Measurements from ENCODE around the gene CAMK2N2.
A peak's percentile ranks its signal among the peaks of the same experiment; 100 is the strongest.

DNA sequence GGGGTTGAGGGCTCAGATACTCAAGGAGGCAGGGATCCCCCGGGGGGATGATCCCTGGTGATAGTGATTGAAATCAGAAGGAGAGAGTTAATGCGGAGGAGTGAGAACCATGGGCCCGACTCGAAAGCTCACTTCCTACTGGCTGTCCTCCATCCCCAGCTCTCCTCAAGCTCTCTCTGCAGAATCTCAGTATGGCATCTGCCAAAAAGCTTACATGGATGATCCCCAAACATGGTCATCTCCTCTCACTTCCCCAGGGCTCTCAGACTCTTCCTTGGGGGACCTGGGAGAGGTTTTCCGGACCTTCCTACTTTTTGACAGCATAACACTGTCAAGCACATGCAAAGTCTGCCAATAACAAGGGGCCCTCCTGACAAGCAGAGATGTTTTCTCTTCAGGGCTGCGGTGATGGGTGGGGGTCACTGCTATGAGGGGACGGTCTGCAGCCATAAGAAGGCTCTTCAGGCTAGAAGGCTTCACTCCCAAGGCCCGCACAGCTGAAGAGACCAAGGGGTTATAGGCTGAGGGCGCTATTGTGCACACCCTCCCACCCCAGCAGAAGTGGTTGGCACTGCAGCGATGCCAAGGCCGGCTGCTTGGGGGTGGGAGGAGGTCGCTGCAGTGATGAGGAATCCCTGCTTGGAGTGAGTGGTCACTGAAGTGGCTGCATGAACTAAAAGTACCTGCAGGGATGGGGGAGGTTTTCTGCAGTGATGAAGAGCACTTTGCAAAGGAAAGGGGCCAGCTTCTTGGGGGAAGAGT lies 32.8 kb downstream of the CAMK2N2 start:
- TF ChIP-seq EZH2 (IDR thresholded peaks at IDR 0.05; ENCODE audit: insufficient read depth, poor library complexity, severe bottlenecking) = peak; percentile 66
- TF ChIP-seq EZH2phosphoT487 (IDR thresholded peaks at IDR 0.05; ENCODE audit: insufficient read depth, low read depth) = no peak
